Choroid plexus epithelial cell (primary cell): ENCODE measurements around the gene COL8A2.

Experiments
- DNase-seq: peaks from one replicate; pipeline ENCODE4 v3.0.0-alpha.2; 2010; ENCODE audit warnings: low read depth
- H3K4me3 ChIP-seq: 2 replicates; pipeline ENCODE4 v1.5.1; 2011; ENCODE audit warnings: low read depth, mild to moderate bottlenecking, control low read depth, low read length, moderate library complexity
- CTCF ChIP-seq: conservative IDR thresholded peaks from 2 replicates; pipeline ENCODE4 v1.5.1; 2011; ENCODE audit warnings: low read depth, mild to moderate bottlenecking, control low read depth, inconsistent platforms, low read length, moderate library complexity

Gene COL8A2

GRCh38 chr1:36093929-36094328 is 31.1 kb downstream of the COL8A2 start:
- TF ChIP-seq CTCF: no peak
- H3K4me3 ChIP-seq: no peak overlapping the region

GRCh38 chr1:36093226-36093625 is 31.8 kb downstream of the COL8A2 start:
- no peak for TF ChIP-seq CTCF
- H3K4me3 ChIP-seq: no peak overlapping the region
- no peak for DNase-seq

More at GRCh38 chr1:36093929-36094328, 31.1 kb downstream of the COL8A2 start:
- no peak for DNase-seq

GRCh38 chr1:36092798-36093185 is 32.2 kb downstream of the COL8A2 start:
- H3K4me3 ChIP-seq: no peak overlapping the region
- no peak for DNase-seq

GRCh38 chr1:36092166-36092797 is 32.7 kb downstream of the COL8A2 start:
- no peak overlapping the region for H3K4me3 ChIP-seq
- DNase-seq: no peak

More at GRCh38 chr1:36092798-36093185, 32.2 kb downstream of the COL8A2 start:
- TF ChIP-seq CTCF: no peak

GRCh38 chr1:36091698-36092097 is 33.3 kb downstream of the COL8A2 start:
- no peak overlapping the region for H3K4me3 ChIP-seq
- DNase-seq: no peak
- no peak for TF ChIP-seq CTCF

More at GRCh38 chr1:36092166-36092797, 32.7 kb downstream of the COL8A2 start:
- no peak for TF ChIP-seq CTCF

- no peak overlapping the region for H3K4me3 ChIP-seq
- DNase-seq: no peak
- no peak for TF ChIP-seq CTCF
Observed at GRCh38 chr1:36091141-36091540, 33.9 kb downstream of the COL8A2 start.
